Central memory CD8-positive, alpha-beta T cell (primary cell): ENCODE results near the gene FAH.
"Not testable (repeated sequence)": the region's sequence is repeated elsewhere in the genome, so short reads cannot be mapped to it uniquely, and the experiment has no call there.

ENCODE experiments used
- ATAC-seq: fragments of 150-1000 bp; cut with Tn5 transposase; replicated peaks from 2 replicates; pipeline ENCODE4 v1.10.0; 2022; ENCODE audit warnings: mild to moderate bottlenecking, moderate FRiP score, moderate number of reproducible peaks; ENCODE audit not compliant: poor library complexity, severe bottlenecking; ENCODE audit errors: extremely low read depth
- DNase-seq, 2 donors: peaks; one replicate each; pipeline ENCODE4 v3.0.0; 2021; ENCODE audit warnings: low spot score in 2 of 2
- H3K27ac Mint-ChIP-seq: one replicate; pipeline ENCODE4 v1.8.0; 2022; ENCODE audit warnings: low read depth, mild to moderate bottlenecking, moderate library complexity, mixed read lengths
- H3K27me3 Mint-ChIP-seq: one replicate; pipeline ENCODE4 v1.8.0; 2022; ENCODE audit warnings: mixed read lengths
- H3K36me3 Mint-ChIP-seq: one replicate; pipeline ENCODE4 v1.8.0; 2022; ENCODE audit warnings: mild to moderate bottlenecking, moderate library complexity, mixed read lengths; ENCODE audit not compliant: insufficient read depth
- H3K4me1 Mint-ChIP-seq: one replicate; pipeline ENCODE4 v1.8.0; 2022; ENCODE audit warnings: mixed read lengths
- H3K4me3 Mint-ChIP-seq: one replicate; pipeline ENCODE4 v1.8.0; 2022; ENCODE audit warnings: mild to moderate bottlenecking, moderate library complexity, mixed read lengths
- H3K9me3 Mint-ChIP-seq: one replicate; pipeline ENCODE4 v1.8.0; 2022; ENCODE audit warnings: mixed read lengths

Gene FAH

DNA sequence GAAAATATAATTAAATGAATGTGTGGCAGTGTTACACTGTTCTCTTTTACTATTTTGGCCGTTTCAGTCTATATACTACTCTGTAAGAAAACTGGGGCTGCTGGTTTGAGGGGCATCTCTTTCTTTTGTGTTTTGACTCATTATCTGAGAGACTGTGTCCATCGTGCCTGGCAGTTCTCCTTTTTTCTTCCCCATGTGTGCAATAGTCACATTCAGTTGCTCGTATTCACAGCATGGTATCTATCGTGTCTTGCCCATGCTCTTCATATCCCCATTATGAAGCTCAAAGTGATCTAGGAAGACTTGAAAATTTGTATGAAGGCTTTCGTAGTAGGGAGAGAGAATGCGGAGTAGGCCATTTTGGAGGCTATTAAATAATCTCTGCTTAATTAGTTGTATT lies 29.8 kb upstream of the FAH start:
- DNase-seq (no peak), ATAC-seq (no peak)
- H3K36me3 Mint-ChIP-seq: peaks cover 18% of the 10 kb centered on the region
- peaks cover 24% of the 10 kb centered on the region for H3K4me1 Mint-ChIP-seq
- H3K27me3 Mint-ChIP-seq: no peaks in the 10 kb centered on the region
- no peak overlapping the region for H3K27ac Mint-ChIP-seq
- no peaks in the 10 kb centered on the region for H3K9me3 Mint-ChIP-seq
- H3K4me3 Mint-ChIP-seq: no peak overlapping the region

DNA sequence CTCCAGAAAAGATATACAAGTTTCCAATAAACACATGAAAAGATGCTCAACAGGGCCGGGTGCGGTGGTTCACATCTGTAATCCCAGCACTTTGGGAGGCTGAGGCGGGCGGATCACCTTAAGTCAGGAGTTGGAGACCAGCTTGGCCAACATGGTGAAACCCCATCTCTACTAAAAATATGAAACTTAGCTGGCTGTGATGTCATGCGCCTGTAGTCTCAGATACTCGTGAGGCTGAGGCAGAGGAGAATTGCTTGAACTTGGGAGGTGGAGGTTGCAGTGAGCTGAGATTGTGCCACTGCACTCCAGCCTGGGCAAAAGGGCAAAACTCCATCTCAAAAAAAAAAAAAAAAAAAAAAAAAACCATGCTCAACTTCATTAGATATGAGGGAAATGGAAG lies 25.5 kb upstream of the FAH start:
- not testable (repeated sequence) for H3K27me3 Mint-ChIP-seq, ATAC-seq, H3K4me3 Mint-ChIP-seq, DNase-seq, H3K9me3 Mint-ChIP-seq, H3K27ac Mint-ChIP-seq
- peaks cover 22% of the 10 kb centered on the region for H3K36me3 Mint-ChIP-seq
- H3K4me1 Mint-ChIP-seq: peaks cover 24% of the 10 kb centered on the region

DNA sequence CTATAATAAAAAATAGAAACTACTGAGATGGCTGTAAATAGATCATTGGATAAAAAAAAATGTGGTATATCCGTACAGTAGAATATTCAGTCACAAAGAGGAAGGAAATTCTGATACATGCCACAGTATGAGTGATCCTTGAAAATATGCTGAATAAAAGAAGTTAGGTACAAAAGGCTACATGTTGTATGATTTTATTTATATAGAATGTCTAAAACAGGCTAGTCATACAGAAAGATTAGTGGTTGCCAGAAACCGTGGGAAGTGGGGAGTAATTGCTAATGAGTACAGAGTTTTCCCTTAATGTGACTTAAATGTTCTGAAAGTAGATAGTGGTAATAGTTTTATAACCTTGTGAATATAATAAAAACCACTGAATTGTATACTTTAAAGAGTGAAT lies 24.9 kb upstream of the FAH start:
- Mint-ChIP-seq H3K27me3 (no peaks in the 10 kb centered on the region), H3K36me3 (peaks cover 27% of the 10 kb centered on the region), H3K27ac (no peak overlapping the region), H3K4me1 (peaks cover 24% of the 10 kb centered on the region), H3K9me3 (no peaks in the 10 kb centered on the region), H3K4me3 (no peak overlapping the region)
- DNase-seq (no peak), ATAC-seq (no peak)

DNA sequence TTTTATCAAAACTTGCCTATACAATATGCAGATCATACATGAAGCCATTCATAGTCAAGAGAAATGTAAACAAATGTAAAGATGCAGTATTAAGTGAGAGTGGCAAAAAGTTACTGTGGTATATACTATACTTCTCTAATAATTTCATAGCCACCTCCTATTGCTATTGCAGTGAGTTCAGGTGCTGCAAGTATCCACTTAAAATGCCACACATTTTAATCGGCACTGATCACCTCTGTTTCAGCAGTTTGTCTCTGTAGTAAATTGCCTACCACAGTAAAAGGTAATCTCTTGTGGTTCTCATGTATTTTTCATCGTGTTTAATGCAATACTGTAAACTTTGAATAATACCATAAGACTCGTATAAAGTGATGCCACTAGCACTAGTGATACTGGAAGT lies 20.4 kb upstream of the FAH start:
- Mint-ChIP-seq H3K9me3 (no peaks in the 10 kb centered on the region), H3K4me1 (peaks cover 15% of the 10 kb centered on the region), H3K4me3 (no peak overlapping the region), H3K36me3 (peaks cover 37% of the 10 kb centered on the region), H3K27me3 (no peaks in the 10 kb centered on the region), H3K27ac (no peak overlapping the region)
- no peak for ATAC-seq
- no peak for DNase-seq

DNA sequence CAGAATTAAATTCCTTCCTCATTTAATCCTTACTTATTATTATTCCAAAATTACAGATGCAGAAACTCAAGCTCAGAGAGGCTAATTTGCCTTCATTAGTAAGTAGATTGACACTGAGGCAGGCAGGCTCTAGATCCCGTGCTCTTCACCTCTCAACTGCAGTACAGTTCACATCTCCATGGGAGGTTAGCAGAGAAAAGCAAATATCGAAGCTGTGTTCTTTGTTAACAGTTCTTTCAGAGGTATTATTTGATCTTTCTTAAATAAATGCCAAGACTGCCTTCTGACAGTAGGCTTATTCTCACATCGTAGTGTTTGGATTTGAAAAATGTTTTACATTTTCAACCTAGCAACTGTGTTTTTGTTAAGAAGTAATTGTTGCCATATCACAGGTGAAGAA lies 15.9 kb upstream of the FAH start:
- Mint-ChIP-seq H3K27ac (no peak overlapping the region), H3K36me3 (peaks cover 36% of the 10 kb centered on the region)
- no peak for ATAC-seq

DNA sequence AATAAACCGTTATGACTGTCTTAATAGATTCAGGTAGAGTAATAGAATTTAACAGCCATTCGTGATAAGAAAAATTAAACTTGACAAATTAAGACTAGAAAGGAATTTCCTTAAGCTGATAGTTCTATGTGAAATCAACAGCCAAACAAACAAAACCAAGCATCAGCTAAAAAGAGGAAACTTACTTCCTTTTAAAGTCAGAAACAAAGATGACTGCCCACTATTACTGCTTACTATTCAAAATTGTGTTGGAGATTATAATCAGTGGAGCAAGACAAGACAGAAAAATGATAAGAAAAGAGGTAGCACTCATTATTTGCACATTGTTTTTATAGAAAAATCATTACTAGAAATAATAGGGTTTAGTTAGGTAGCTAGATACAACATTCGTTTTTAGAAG lies 13.8 kb upstream of the FAH start:
- peaks cover 26% of the 10 kb centered on the region for H3K36me3 Mint-ChIP-seq
- peaks cover 6% of the 10 kb centered on the region for H3K4me1 Mint-ChIP-seq
- H3K27ac Mint-ChIP-seq: no peak overlapping the region
- H3K27me3 Mint-ChIP-seq: no peaks in the 10 kb centered on the region
- no peak for ATAC-seq
- DNase-seq: no peak
- H3K4me3 Mint-ChIP-seq: no peak overlapping the region
- H3K9me3 Mint-ChIP-seq: no peaks in the 10 kb centered on the region

More for the DNA sequence above, 15.9 kb upstream of the FAH start:
- peaks cover 6% of the 10 kb centered on the region for H3K4me1 Mint-ChIP-seq
- H3K9me3 Mint-ChIP-seq: no peaks in the 10 kb centered on the region
- no peak for DNase-seq
- no peak overlapping the region for H3K4me3 Mint-ChIP-seq
- no peaks in the 10 kb centered on the region for H3K27me3 Mint-ChIP-seq

DNA sequence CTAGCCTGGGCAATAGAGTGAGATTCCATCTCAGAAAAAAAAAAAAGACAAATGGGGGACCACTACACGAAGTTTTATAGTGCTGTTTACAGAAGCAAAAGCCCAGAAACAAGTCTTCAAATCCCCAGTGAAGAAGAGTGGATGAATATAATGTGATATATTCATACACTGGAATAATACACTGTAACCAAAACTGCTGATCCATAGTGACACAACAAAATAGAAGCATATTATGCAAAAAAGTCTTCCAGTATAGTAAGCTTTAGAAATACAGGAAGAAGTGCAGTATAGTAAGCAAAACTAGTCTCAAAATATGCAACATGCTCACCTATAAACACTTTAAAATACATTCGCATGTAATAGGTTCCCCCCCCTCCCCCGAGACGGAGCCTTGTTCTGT lies 11.9 kb upstream of the FAH start:
- Mint-ChIP-seq H3K27me3 (no peaks in the 10 kb centered on the region), H3K4me1 (no peaks in the 10 kb centered on the region), H3K36me3 (peaks cover 12% of the 10 kb centered on the region), H3K27ac (no peak overlapping the region), H3K4me3 (no peak overlapping the region), H3K9me3 (no peaks in the 10 kb centered on the region)
- ATAC-seq (no peak), DNase-seq (no peak)

DNA sequence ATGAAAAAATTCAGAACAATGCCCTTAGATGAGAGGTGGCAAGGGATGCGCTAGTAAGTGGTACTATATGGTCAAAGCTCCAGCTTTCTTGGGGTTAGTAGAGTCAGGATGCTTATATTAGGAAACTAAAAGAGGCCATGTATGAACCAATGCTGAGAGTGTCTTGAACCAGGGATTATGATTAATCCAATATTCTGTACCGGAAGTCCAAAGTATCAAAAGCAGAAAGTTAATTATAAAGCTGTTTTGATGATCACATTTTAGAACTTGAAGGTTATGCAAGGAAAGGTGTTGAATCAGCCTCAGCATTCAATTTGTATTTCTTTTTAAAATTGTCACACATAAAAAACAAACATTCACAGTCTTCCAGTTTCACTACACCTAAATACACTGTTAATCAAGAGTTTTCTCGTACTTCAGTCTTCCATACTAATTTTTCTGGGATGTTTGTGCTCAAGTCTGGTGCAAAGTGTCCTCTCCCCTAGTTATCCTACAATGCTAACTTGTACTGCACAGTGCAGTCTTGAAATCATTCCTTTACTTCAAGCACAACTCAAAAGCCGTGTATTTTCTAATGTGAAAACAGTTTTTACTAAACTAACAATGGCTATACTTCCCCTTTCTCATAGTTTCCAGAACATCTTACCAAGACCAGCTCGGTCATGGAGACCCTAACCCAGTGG lies 10.7 kb upstream of the FAH start:
- H3K4me1 Mint-ChIP-seq: no peaks in the 10 kb centered on the region
- no peak overlapping the region for H3K27ac Mint-ChIP-seq
- DNase-seq: no peak
- no peak for ATAC-seq
- no peaks in the 10 kb centered on the region for H3K9me3 Mint-ChIP-seq
- peaks cover 10% of the 10 kb centered on the region for H3K36me3 Mint-ChIP-seq
- no peaks in the 10 kb centered on the region for H3K27me3 Mint-ChIP-seq
- no peak overlapping the region for H3K4me3 Mint-ChIP-seq

DNA sequence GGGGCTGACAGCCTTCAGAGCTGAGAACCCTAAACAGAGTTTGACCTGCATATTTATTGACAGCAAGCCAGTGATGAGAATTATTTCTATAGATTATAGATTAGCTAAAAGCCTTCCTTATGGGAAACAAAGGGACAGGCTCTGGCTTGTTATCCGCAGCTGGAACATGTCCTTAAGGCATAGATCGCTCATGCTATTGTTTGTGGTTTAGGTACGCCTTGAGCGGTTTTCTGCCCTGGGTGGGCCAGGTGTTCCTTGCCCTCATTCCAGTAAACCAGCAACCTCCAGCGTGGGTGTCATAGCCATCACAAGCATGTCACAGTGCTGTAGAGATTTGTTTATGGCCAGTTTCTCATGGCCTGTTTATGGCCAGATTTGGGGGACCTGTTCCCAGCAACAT lies 10.2 kb upstream of the FAH start:
- H3K27me3 Mint-ChIP-seq: no peaks in the 10 kb centered on the region
- no peak overlapping the region for H3K4me3 Mint-ChIP-seq
- H3K9me3 Mint-ChIP-seq: no peaks in the 10 kb centered on the region
- no peak overlapping the region for H3K27ac Mint-ChIP-seq
- ATAC-seq (no peak), DNase-seq (no peak)
- H3K4me1 Mint-ChIP-seq: no peaks in the 10 kb centered on the region
- peaks cover 4% of the 10 kb centered on the region for H3K36me3 Mint-ChIP-seq

DNA sequence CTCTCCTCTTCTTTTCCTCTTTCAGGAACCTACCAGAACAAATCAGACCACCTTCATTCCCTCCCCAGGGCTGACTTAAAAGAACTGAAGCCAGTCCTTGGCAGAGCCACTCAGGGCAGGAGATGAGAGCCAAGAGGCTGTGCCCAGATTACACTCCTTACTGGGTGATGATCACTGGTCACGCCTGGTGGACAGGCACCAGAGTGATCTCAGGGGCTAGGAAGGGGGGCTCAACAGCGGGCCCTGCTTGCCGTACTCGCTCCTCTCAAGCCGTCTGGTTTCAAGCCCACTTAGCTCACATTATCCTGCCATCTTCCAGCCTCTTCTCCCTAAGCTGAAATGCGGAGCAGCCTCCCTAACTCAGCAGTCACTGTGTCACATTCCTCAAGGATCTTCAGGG lies 1.7 kb upstream of the FAH start:
- peak overlapping the region; percentile 69 for H3K27ac Mint-ChIP-seq
- H3K36me3 Mint-ChIP-seq: peaks cover 9% of the 10 kb centered on the region
- H3K9me3 Mint-ChIP-seq: no peaks in the 10 kb centered on the region
- no peak overlapping the region for H3K4me3 Mint-ChIP-seq
- H3K27me3 Mint-ChIP-seq: no peaks in the 10 kb centered on the region
- ATAC-seq: no peak
- peaks cover 7% of the 10 kb centered on the region for H3K4me1 Mint-ChIP-seq
- DNase-seq: no peak

DNA sequence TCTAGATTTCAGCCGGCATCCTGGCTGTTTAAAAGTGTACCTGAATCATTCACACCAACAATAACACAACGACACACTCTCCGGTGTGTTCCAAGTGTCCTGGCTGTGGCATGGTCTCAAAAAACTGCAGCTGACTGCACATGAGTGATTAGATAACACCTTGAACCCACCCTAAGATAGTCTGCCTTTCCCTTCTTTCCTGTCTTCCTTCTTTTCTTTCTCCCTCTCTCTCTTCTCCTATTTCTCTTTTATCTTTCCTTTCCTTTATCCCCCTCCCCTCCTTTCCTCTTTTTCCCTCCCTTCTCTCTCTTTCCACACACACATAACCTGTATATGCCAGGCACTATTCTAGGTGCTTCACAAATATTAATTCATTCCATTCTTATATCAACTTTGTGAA lies 1.2 kb upstream of the FAH start:
- H3K27ac Mint-ChIP-seq: peak overlapping the region; percentile 69
- H3K4me1 Mint-ChIP-seq: peaks cover 7% of the 10 kb centered on the region
- no peaks in the 10 kb centered on the region for H3K9me3 Mint-ChIP-seq
- no peak for ATAC-seq
- no peaks in the 10 kb centered on the region for H3K27me3 Mint-ChIP-seq
- no peak for DNase-seq
- peaks cover 9% of the 10 kb centered on the region for H3K36me3 Mint-ChIP-seq
- H3K4me3 Mint-ChIP-seq: peak overlapping the region; percentile 77

DNA sequence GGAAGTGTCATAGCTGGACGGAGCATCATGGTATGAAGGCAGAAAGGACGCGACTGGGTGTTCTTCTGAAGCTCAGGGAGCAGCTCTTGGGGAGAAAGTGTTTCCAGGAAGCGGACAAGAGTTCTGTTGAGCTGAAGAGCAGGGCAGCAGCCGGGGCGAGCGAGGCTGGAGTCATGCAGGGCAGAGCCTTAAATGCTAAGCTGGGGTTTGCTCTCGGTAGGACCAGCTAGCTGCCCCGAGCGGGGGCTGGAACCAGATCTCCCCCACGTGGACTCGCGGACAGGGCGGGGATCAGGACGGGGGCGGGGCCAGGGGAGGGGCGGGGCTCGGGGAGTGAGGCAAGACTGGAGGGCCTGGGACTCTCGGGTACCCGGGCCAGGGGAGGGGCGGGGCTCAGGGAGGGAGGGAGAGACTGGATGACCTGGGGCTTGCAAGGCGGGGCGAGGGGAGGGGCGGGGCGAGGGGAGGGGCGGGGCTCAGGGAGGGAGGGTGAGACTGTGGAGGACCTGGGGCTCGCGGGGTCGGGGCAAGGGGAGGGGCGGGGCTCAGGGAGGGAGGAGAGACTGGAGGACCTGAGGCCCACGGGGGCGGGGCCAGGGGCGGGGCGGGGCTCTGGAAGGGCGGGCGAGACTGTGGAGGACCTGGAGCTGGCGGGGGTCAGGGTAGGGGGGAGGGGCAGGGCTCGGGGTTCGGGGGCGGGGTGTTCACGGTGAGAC lies 461 bp upstream of the FAH start:
- Mint-ChIP-seq H3K4me1 (peaks cover 7% of the 10 kb centered on the region), H3K36me3 (peaks cover 9% of the 10 kb centered on the region), H3K9me3 (no peaks in the 10 kb centered on the region), H3K27ac (peak overlapping the region; percentile 76), H3K27me3 (no peaks in the 10 kb centered on the region), H3K4me3 (peak overlapping the region; percentile 86)
- DNase-seq (peak; percentile 42 to 45), ATAC-seq (peak; percentile 64)

DNA sequence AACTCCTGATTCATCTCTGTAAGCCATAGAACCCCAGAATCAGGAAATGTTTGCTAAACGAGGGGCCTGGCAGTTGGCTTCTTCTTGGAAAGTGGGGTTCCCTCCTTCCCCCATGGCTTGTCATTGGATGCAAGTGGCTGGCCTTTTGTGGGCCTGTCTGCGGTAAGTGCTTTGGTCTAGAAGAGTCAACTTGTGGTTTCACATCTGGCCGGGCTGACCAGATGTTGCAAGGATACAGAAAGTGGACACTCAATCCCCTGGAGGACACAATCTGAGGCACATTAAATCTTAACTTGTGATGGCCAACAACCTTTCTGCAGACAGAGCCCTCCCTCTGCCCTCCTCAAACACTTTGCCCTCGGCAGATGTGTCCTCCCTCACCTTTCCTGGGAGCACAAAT lies 1.1 kb downstream of the FAH start:
- ATAC-seq: no peak
- Mint-ChIP-seq H3K4me1 (peaks cover 7% of the 10 kb centered on the region), H3K27ac (no peak overlapping the region), H3K36me3 (peaks cover 6% of the 10 kb centered on the region), H3K9me3 (no peaks in the 10 kb centered on the region), H3K27me3 (no peaks in the 10 kb centered on the region), H3K4me3 (peak overlapping the region; percentile 86)
- DNase-seq: no peak
